Endothelial cell of umbilical vein (primary cell): ENCODE measurements around the gene PCF11.

Experiments used
- CTCF ChIP-seq, 2 donors: IDR thresholded peaks; 1 replicate in 1 of 2; 2 replicates in 1 of 2; pipeline ENCODE4 v1.5.1; 2011; ENCODE audit warnings: low read length in 2 of 2, mild to moderate bottlenecking in 2 of 2, moderate library complexity in 2 of 2, control low read depth in 1 of 2, inconsistent platforms in 1 of 2, low read depth in 1 of 2; ENCODE audit not compliant: insufficient read depth in 1 of 2; ENCODE audit errors: extremely low read depth in 1 of 2
- MYC ChIP-seq: IDR thresholded peaks from one replicate; pipeline ENCODE4 v1.6.1; 2011; ENCODE audit warnings: mild to moderate bottlenecking, low read depth, low read length
- POLR2A ChIP-seq: IDR thresholded peaks from 2 replicates; pipeline ENCODE4 v1.6.1; 2012; ENCODE audit warnings: low read depth, mild to moderate bottlenecking, control low read depth, low read length
- POLR2AphosphoS5 ChIP-seq: IDR thresholded peaks from 2 replicates; pipeline ENCODE4 v1.6.1; 2012; ENCODE audit warnings: low read depth, mild to moderate bottlenecking, control low read depth, low read length, moderate library complexity; ENCODE audit not compliant: insufficient read depth

DNA sequence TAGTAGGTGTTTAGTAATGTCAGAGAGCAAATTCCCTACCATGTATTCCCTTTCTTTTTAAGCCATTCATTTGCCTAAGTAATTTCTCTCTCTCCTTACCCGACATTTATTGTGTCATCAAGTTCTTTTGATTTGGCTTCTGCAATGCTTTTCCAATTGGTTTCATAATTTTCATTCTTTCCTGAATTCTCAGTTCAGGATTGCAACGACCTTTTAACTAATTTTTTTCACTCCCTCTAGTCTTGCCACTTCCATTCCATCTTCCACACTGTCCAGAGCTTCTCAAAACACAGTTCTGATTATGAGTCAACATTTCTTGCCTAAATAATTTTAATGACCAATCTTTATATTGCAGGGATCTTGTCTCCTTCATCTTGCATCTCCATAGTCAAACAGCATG lies 44.0 kb upstream of the PCF11 start:
- no peak for TF ChIP-seq POLR2AphosphoS5
- TF ChIP-seq CTCF (IDR thresholded peaks at IDR 0.05; ENCODE audit: extremely low read depth in 1 of 2, insufficient read depth in 1 of 2, low read depth in 1 of 2, low read length in 2 of 2) = no peak
- TF ChIP-seq POLR2A = no peak
- no peak for TF ChIP-seq MYC
